IMR-90 (cell line): ENCODE data around the gene MGAT5. TPM values are rescaled to one million over a fixed set of nuclear protein-coding genes. Genes with fewer than 3 reads are reported as not detected.

Experiments used
- ATAC-seq: fragments of 200-7000 bp; cut with Tn5 transposase; 2 replicates; pipeline ENCODE4 v1.9.1; 2020; ENCODE audit warnings: low read depth, mild to moderate bottlenecking, moderate library complexity
- BruUV-seq: library from RNA; stranded (reverse); fragments of 400-500 nt; replicated peaks from 2 replicates; lab custom pipeline; 2021; lab: Mats Ljungman, UMichigan
- CTCF ChIA-PET: fragments of 300-600 bp; formaldehyde crosslinking; extraction: SDS; loops from one replicate; lab custom pipeline; 2021; ENCODE audit warnings: antibody characterized with exemption; lab: Yijun Ruan, JAX
- POLR2A ChIA-PET: fragments of 300-600 bp; sonication (Branson Sonifier 250); formaldehyde crosslinking; loops from one replicate; lab custom pipeline; 2022; ENCODE audit warnings: antibody characterized with exemption; ENCODE audit not compliant: unreplicated experiment; lab: Charles Lee
- DNase-seq: peaks from one replicate; pipeline ENCODE4 v3.0.0; 2013
- H2AFZ ChIP-seq: replicated peaks from 2 replicates; pipeline ENCODE3; 2013; ENCODE audit warnings: low read length, mild to moderate bottlenecking; ENCODE audit not compliant: poor library complexity
- H2AK5ac ChIP-seq: 2 replicates; pipeline ENCODE4 v1.6.1; 2013; ENCODE audit warnings: low read depth, low read length, inconsistent platforms
- H2AK9ac ChIP-seq: replicated peaks from 2 replicates; pipeline ENCODE3; 2013; ENCODE audit warnings: mild to moderate bottlenecking, low read depth, low read length, moderate library complexity; ENCODE audit not compliant: poor library complexity
- H2BK120ac ChIP-seq: 2 replicates; pipeline ENCODE4 v1.6.1; 2013; ENCODE audit warnings: low read depth, low read length, inconsistent platforms
- H2BK15ac ChIP-seq: 3 replicates; pipeline ENCODE4 v1.6.1; 2013; ENCODE audit warnings: low read depth, low read length, inconsistent platforms
- H2BK20ac ChIP-seq: 2 replicates; pipeline ENCODE4 v1.6.1; 2013; ENCODE audit warnings: low read depth, mild to moderate bottlenecking, inconsistent platforms, low read length, moderate library complexity
- H2BK5ac ChIP-seq: 2 replicates; pipeline ENCODE4 v1.6.1; 2013; ENCODE audit warnings: mild to moderate bottlenecking, low read depth, low read length, inconsistent platforms; ENCODE audit not compliant: poor library complexity, severe bottlenecking
- H3K14ac ChIP-seq: replicated peaks from 2 replicates; pipeline ENCODE4 v1.6.1; 2013; ENCODE audit warnings: low read depth, low read length, inconsistent platforms
- H3K18ac ChIP-seq: 2 replicates; pipeline ENCODE4 v1.6.1; 2013; ENCODE audit warnings: low read depth, low read length, control low read depth
- H3K23ac ChIP-seq: 2 replicates; pipeline ENCODE4 v1.6.1; 2013; ENCODE audit warnings: low read depth, low read length, inconsistent platforms
- H3K27ac ChIP-seq: 2 replicates; pipeline ENCODE4 v1.5.1; 2013; ENCODE audit warnings: mild to moderate bottlenecking, control low read depth, low read length; ENCODE audit not compliant: insufficient read depth
- H3K27me3 ChIP-seq: 2 replicates; pipeline ENCODE4 v1.6.1; 2013; ENCODE audit warnings: low read length; ENCODE audit not compliant: control insufficient read depth, insufficient read depth
- H3K36me3 ChIP-seq: 2 replicates; pipeline ENCODE4 v1.6.1; 2013; ENCODE audit warnings: low read length, mixed read lengths; ENCODE audit not compliant: control insufficient read depth, insufficient read depth
- H3K4ac ChIP-seq: 2 replicates; pipeline ENCODE4 v1.6.1; 2013; ENCODE audit warnings: low read depth, low read length, inconsistent platforms
- H3K4me1 ChIP-seq: 2 replicates; pipeline ENCODE4 v1.6.1; 2013; ENCODE audit warnings: low read length, mixed read lengths; ENCODE audit not compliant: control insufficient read depth, insufficient read depth
- H3K4me2 ChIP-seq: 2 replicates; pipeline ENCODE4 v1.6.1; 2013; ENCODE audit warnings: low read depth, mild to moderate bottlenecking, control low read depth, low read length, moderate library complexity
- H3K4me3 ChIP-seq: 2 replicates; pipeline ENCODE4 v1.5.1; 2013; ENCODE audit warnings: low read depth, mild to moderate bottlenecking, control low read depth, low read length, moderate library complexity; ENCODE audit not compliant: insufficient read depth
- H3K56ac ChIP-seq: 2 replicates; pipeline ENCODE4 v1.6.1; 2013; ENCODE audit warnings: low read length, inconsistent platforms; ENCODE audit not compliant: insufficient read depth; ENCODE audit errors: extremely low read depth
- H3K79me1 ChIP-seq, 2 experiments: 2 replicates each; pipeline ENCODE4 v1.6.1; 2013; ENCODE audit warnings: low read length in 2 of 2, inconsistent platforms in 1 of 2, low read depth in 1 of 2
- H3K9ac ChIP-seq: 2 replicates; pipeline ENCODE4 v1.6.1; 2013; ENCODE audit warnings: low read depth, low read length, control low read depth
- H3K9me1 ChIP-seq: 2 replicates; pipeline ENCODE4 v1.6.1; 2013; ENCODE audit warnings: low read length, inconsistent platforms; ENCODE audit not compliant: insufficient read depth
- H3K9me3 ChIP-seq: 2 replicates; pipeline ENCODE4 v1.6.1; 2013; ENCODE audit warnings: low read length; ENCODE audit not compliant: control insufficient read depth, insufficient read depth
- H4K20me1 ChIP-seq: 2 replicates; pipeline ENCODE4 v1.6.1; 2013; ENCODE audit warnings: low read length, inconsistent platforms; ENCODE audit not compliant: insufficient read depth
- H4K5ac ChIP-seq: 2 replicates; pipeline ENCODE4 v1.6.1; 2013; ENCODE audit warnings: mild to moderate bottlenecking, low read depth, low read length, control low read depth
- H4K8ac ChIP-seq, 2 experiments: 2 replicates each; pipeline ENCODE4 v1.6.1; 2013; ENCODE audit warnings: low read depth in 2 of 2, low read length in 2 of 2, control low read depth in 1 of 2, inconsistent platforms in 1 of 2
- H4K91ac ChIP-seq: 2 replicates; pipeline ENCODE4 v1.6.1; 2013; ENCODE audit warnings: low read depth, low read length, inconsistent platforms; ENCODE audit not compliant: insufficient read depth
- BHLHE40 ChIP-seq: fragments of 150-350 bp; IDR thresholded peaks from 2 replicates; pipeline ENCODE4 v1.6.1; 2016; ENCODE audit warnings: mild to moderate bottlenecking, low read depth, low read length
- CEBPB ChIP-seq: IDR thresholded peaks from 2 replicates; pipeline ENCODE4 v1.6.1; 2012; ENCODE audit warnings: low read depth, low read length, improper control_type of control experiment
- CHD1 ChIP-seq: IDR thresholded peaks from 2 replicates; pipeline ENCODE4 v1.6.1; 2012; ENCODE audit warnings: low read depth, low read length, improper control_type of control experiment
- FOS ChIP-seq: fragments of 150-350 bp; IDR thresholded peaks from 2 replicates; pipeline ENCODE4 v1.6.1; 2016; ENCODE audit warnings: low read depth, low read length
- MAFK ChIP-seq: IDR thresholded peaks from 2 replicates; pipeline ENCODE4 v1.6.1; 2012; ENCODE audit warnings: low read depth, low read length, improper control_type of control experiment
- MAZ ChIP-seq: IDR thresholded peaks from 2 replicates; pipeline ENCODE4 v1.6.1; 2012; ENCODE audit warnings: low read depth, mild to moderate bottlenecking, low read length, improper control_type of control experiment, moderate library complexity, borderline replicate concordance
- MXI1 ChIP-seq: IDR thresholded peaks from 2 replicates; pipeline ENCODE4 v1.6.1; 2012; ENCODE audit warnings: low read depth, mild to moderate bottlenecking, low read length, moderate library complexity, borderline replicate concordance
- NFE2L2 ChIP-seq: fragments of 150-350 bp; IDR thresholded peaks from 2 replicates; pipeline ENCODE4 v1.6.1; 2016; ENCODE audit warnings: low read depth, mild to moderate bottlenecking, low read length
- POLR2A ChIP-seq: IDR thresholded peaks from 2 replicates; pipeline ENCODE4 v1.6.1; 2012; ENCODE audit warnings: mild to moderate bottlenecking, low read depth, low read length
- RAD21 ChIP-seq: IDR thresholded peaks from 2 replicates; pipeline ENCODE4 v1.6.1; 2012; ENCODE audit warnings: low read length, improper control_type of control experiment
- RCOR1 ChIP-seq: IDR thresholded peaks from 2 replicates; pipeline ENCODE4 v1.6.1; 2012; ENCODE audit warnings: mild to moderate bottlenecking, low read length, improper control_type of control experiment; ENCODE audit not compliant: insufficient replicate concordance
- RFX5 ChIP-seq: IDR thresholded peaks from 2 replicates; pipeline ENCODE4 v1.8.0; 2012; ENCODE audit warnings: low read depth, mild to moderate bottlenecking, low read length, moderate library complexity
- SMC3 ChIP-seq: fragments of 150-350 bp; IDR thresholded peaks from 2 replicates; pipeline ENCODE4 v1.6.1; 2016; ENCODE audit warnings: low read depth, mild to moderate bottlenecking, antibody characterized with exemption, low read length, moderate library complexity
- WGBS, 2 experiments: methylation state at CpG; one replicate each; pipeline versions ENCODE4 v1.1.5 to v1.1.7; 2013; ENCODE audit warnings: missing lambda C conversion rate in 2 of 2; ENCODE audit not compliant: insufficient read length in 1 of 2; ENCODE audit errors: extremely low coverage in 2 of 2; 5-methylcytosine and 5-hydroxymethylcytosine counted together
- dilution Hi-C: fragments of 300-500 bp; cut with HindIII; formaldehyde crosslinking; loops from one replicate; pipeline ENCODE4 v1.14.3; 2018; ENCODE audit warnings: low sequenced_read_pairs; ENCODE audit not compliant: unreplicated experiment
- in situ Hi-C: fragments of 300-500 bp; cut with MboI; formaldehyde crosslinking; loops from 3 replicates; pipeline ENCODE4 v1.14.3; 2019; ENCODE audit warnings: low sequenced_read_pairs, inconsistent platforms, mixed read lengths
- intact Hi-C: fragments of 100-400 bp; cut with micrococcal nuclease; formaldehyde crosslinking; loops from 2 replicates; pipeline ENCODE4 v1.10.0; 2022
- polyA plus RNA-seq, 3 experiments: library from polyadenylated mRNA; depleted of rRNA; stranded (reverse); fragments of >200 nt; gene quantifications; 2 replicates each; pipeline ENCODE4 v1.2.3, GENCODE V29; 2012; ENCODE audit warnings: low replicate concordance in 1 of 3
- total RNA-seq: library from RNA; depleted of rRNA; stranded (reverse); fragments of >200 nt; gene quantifications from 2 replicates; pipeline ENCODE4 v1.2.3, GENCODE V29; 2012
- TF ChIP-seq, protein P1 (sequence below): conservative IDR thresholded peaks from 2 replicates; pipeline ENCODE4 v1.5.1; 2012; ENCODE audit warnings: mild to moderate bottlenecking, low read depth, low read length, improper control_type of control experiment
- TF ChIP-seq, protein P2 (sequence below): fragments of 150-350 bp; IDR thresholded peaks from 2 replicates; pipeline ENCODE4 v1.6.1; 2017; ENCODE audit warnings: mild to moderate bottlenecking, antibody characterized with exemption, low read length, low read depth
- TF ChIP-seq, protein P3 (sequence below): fragments of 150-350 bp; IDR thresholded peaks from 2 replicates; pipeline ENCODE4 v1.6.1; 2016; ENCODE audit warnings: low read depth, mild to moderate bottlenecking, low read length, moderate library complexity, borderline replicate concordance

Gene MGAT5
- total and polyA plus RNA-seq, 2 of the 4 experiments (the other 2 are of a cell fraction): 22.9 to 59.9 TPM

DNA sequence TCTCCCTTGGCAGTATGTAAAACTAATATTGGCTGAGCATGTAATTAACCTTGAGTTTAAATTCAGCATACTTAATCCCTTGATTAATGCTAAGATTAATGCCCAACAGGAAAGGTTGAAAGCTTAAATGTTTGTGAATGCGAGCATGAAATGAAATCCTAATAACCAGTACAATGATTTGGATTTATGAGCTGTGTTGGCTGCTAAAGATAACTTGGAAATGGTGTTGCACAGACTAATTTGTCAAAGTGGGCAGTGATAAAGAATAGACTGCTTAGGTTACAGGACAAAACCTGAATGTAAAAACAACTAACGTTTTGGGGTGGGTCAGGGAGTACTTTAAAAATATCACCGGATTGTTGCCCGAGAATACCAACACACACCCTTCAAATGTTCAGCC lies 70.6 kb downstream of the MGAT5 start:
- in situ Hi-C loops: no loop called here
- Histone ChIP-seq H3K4me3 (no peak overlapping the region), H3K36me3 (peaks cover 10% of the 10 kb centered on the region), H2BK120ac (no peak overlapping the region), H3K4me2 (no peak overlapping the region), H3K56ac (no peak overlapping the region), H2BK20ac (no peak overlapping the region), H3K4ac (no peak overlapping the region), H3K9ac (no peak overlapping the region), H2AK9ac (no peak overlapping the region), H3K27ac (no peak overlapping the region), H2AK5ac (no peak overlapping the region), H3K18ac (no peak overlapping the region), H2AFZ (no peak overlapping the region), H4K91ac (no peak overlapping the region), H4K5ac (no peak overlapping the region), H2BK5ac (no peak overlapping the region), H3K23ac (no peak overlapping the region), H2BK15ac (no peak overlapping the region), H3K4me1 (no peaks in the 10 kb centered on the region), H3K27me3 (no peaks in the 10 kb centered on the region), H3K14ac (no peak overlapping the region), H4K8ac (no peak overlapping the region), H4K20me1 (no peaks in the 10 kb centered on the region; the same call in 1 of the 2 replicates), H3K9me3 (0 out of 2 replicates have a peak, but pooled peaks cover 2% of the 10 kb centered on the region), H3K9me1 (no peaks in the 10 kb centered on the region; the same call in 1 of the 2 replicates), H3K79me1 (peaks cover 15 to 40% of the 10 kb centered on the region in 2 experiments; a peak in 3 of 4 replicates)
- BruUV-seq: no TSS peak
- TF ChIP-seq, protein P1, sequence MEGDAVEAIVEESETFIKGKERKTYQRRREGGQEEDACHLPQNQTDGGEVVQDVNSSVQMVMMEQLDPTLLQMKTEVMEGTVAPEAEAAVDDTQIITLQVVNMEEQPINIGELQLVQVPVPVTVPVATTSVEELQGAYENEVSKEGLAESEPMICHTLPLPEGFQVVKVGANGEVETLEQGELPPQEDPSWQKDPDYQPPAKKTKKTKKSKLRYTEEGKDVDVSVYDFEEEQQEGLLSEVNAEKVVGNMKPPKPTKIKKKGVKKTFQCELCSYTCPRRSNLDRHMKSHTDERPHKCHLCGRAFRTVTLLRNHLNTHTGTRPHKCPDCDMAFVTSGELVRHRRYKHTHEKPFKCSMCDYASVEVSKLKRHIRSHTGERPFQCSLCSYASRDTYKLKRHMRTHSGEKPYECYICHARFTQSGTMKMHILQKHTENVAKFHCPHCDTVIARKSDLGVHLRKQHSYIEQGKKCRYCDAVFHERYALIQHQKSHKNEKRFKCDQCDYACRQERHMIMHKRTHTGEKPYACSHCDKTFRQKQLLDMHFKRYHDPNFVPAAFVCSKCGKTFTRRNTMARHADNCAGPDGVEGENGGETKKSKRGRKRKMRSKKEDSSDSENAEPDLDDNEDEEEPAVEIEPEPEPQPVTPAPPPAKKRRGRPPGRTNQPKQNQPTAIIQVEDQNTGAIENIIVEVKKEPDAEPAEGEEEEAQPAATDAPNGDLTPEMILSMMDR: no peak
- TF ChIP-seq, protein P2, sequence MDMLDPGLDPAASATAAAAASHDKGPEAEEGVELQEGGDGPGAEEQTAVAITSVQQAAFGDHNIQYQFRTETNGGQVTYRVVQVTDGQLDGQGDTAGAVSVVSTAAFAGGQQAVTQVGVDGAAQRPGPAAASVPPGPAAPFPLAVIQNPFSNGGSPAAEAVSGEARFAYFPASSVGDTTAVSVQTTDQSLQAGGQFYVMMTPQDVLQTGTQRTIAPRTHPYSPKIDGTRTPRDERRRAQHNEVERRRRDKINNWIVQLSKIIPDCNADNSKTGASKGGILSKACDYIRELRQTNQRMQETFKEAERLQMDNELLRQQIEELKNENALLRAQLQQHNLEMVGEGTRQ: no peak
- TF ChIP-seq, protein P3, sequence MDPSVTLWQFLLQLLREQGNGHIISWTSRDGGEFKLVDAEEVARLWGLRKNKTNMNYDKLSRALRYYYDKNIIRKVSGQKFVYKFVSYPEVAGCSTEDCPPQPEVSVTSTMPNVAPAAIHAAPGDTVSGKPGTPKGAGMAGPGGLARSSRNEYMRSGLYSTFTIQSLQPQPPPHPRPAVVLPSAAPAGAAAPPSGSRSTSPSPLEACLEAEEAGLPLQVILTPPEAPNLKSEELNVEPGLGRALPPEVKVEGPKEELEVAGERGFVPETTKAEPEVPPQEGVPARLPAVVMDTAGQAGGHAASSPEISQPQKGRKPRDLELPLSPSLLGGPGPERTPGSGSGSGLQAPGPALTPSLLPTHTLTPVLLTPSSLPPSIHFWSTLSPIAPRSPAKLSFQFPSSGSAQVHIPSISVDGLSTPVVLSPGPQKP: no peak
- TF ChIP-seq FOS (no peak), CEBPB (no peak), RCOR1 (no peak), CHD1 (no peak), MXI1 (no peak), SMC3 (no peak), BHLHE40 (no peak), RAD21 (no peak), MAZ (no peak), RFX5 (no peak), MAFK (no peak), NFE2L2 (no peak), POLR2A (no peak)
- no CpG with 5 or more reads among the region's 4 CpGs for WGBS, 2 experiments
- ATAC-seq (no peak), DNase-seq (no peak)
- intact Hi-C loops: no loop called here
- POLR2A ChIA-PET: no interaction called here
- CTCF ChIA-PET: no interaction called here
- dilution Hi-C loops: no loop called here
